Fibroblast of lung (primary cell): ENCODE results near the gene THSD7B.

Experiments used
- EZH2 ChIP-seq: IDR thresholded peaks from 2 replicates; pipeline ENCODE4 v1.5.1; 2012; ENCODE audit warnings: low read length, control low read depth, mild to moderate bottlenecking; ENCODE audit errors: missing control alignments
- TF ChIP-seq, protein P1 (sequence below), 2 donors: IDR thresholded peaks in 1 of 2; conservative IDR thresholded peaks in 1 of 2; 1 replicate in 1 of 2; 2 replicates in 1 of 2; pipeline ENCODE4 v1.5.1; 2011 to 2012; ENCODE audit warnings: low read length in 2 of 2, control low read depth in 1 of 2, inconsistent platforms in 1 of 2, low read depth in 1 of 2, mild to moderate bottlenecking in 1 of 2

- TF ChIP-seq, protein P1, sequence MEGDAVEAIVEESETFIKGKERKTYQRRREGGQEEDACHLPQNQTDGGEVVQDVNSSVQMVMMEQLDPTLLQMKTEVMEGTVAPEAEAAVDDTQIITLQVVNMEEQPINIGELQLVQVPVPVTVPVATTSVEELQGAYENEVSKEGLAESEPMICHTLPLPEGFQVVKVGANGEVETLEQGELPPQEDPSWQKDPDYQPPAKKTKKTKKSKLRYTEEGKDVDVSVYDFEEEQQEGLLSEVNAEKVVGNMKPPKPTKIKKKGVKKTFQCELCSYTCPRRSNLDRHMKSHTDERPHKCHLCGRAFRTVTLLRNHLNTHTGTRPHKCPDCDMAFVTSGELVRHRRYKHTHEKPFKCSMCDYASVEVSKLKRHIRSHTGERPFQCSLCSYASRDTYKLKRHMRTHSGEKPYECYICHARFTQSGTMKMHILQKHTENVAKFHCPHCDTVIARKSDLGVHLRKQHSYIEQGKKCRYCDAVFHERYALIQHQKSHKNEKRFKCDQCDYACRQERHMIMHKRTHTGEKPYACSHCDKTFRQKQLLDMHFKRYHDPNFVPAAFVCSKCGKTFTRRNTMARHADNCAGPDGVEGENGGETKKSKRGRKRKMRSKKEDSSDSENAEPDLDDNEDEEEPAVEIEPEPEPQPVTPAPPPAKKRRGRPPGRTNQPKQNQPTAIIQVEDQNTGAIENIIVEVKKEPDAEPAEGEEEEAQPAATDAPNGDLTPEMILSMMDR (conservative IDR thresholded peaks at IDR 0.05 in 1 of 2, IDR thresholded peaks at IDR 0.05 in 1 of 2; ENCODE audit: low read depth in 1 of 2, low read length in 2 of 2), result no peak
- TF ChIP-seq EZH2, result no peak
Measured at GRCh38 chr2:137249463-137250130, 484.3 kb downstream of the THSD7B start.
